Forelimb muscle (tissue), 1 donor: ENCODE results near the gene ACHE. TPM values are rescaled to one million over a fixed set of nuclear protein-coding genes. Genes with fewer than 3 reads are reported as not detected.
"Not testable (repeated sequence)": the region's sequence is repeated elsewhere in the genome, so short reads cannot be mapped to it uniquely, and the experiment has no call there.

Source experiments
- DNase-seq: peaks from one replicate; pipeline ENCODE4 v3.0.0-alpha.2; 2013; ENCODE audit warnings: low read depth
- polyA plus RNA-seq: library from polyadenylated mRNA; unstranded; fragments of 120-200 nt; gene quantifications from one replicate; pipeline ENCODE4 v1.2.1, GENCODE V29; 2013; ENCODE audit not compliant: insufficient read length

The ACHE gene
- polyA plus RNA-seq, 1 donor = 67.1 TPM

DNA sequence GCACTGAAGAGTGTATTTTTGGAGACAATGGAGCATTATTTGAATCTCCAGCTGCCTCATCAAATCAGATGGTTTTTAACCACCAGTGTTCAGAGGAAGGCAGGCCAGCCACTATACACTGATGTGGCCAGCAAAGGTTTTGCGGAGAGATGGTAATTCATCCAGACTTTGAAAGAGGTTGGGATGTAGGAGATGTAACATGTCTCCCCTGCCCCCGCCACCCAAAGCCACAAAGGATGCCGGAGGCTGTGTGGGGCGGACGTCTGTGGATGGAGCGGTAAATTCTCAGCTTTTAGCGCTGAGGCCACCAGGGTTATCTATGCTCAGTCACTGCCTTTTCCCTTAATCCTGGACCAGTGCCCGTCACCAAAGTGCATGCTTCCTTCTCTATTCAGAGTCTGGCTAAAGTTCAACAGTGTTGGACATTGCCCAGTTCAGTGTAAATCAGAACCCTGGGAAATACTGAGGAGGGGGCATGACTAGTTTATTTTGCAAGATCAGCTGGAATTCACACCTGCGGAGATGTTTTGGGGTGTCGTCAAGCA is 32.2 kb downstream of the ACHE start:
- no peak for DNase-seq

- no peak for DNase-seq
Measured at GRCh38 chr7:100861616-100861985, 34.1 kb downstream of the ACHE start.

GRCh38 chr7:100860702-100861615 is 34.7 kb downstream of the ACHE start:
- DNase-seq = no peak

- no peak for DNase-seq
Measured at GRCh38 chr7:100859856-100860255, 35.8 kb downstream of the ACHE start.

DNA sequence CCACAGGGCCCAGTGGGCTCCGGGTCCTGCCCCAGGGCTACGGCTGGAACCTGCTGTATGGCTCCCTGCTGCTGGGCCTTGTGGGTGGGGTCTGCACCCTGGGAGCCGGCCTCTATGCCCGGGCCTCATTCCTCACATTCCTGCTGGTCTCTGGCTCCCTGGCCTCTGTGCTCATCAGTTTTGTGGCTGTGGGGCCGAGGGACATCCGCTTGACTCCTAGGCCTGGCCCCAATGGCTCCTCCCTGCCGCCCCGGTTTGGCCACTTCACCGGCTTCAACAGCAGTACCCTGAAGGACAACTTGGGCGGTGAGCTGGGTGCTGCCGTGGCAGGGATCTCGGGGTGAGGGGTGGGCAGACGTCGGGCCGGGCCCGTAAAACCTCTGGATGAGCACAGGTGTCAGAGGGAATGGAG is 38.8 kb downstream of the ACHE start:
- DNase-seq = no peak

- no peak for DNase-seq
Measured at GRCh38 chr7:100855515-100855914, 40.2 kb downstream of the ACHE start.

DNA sequence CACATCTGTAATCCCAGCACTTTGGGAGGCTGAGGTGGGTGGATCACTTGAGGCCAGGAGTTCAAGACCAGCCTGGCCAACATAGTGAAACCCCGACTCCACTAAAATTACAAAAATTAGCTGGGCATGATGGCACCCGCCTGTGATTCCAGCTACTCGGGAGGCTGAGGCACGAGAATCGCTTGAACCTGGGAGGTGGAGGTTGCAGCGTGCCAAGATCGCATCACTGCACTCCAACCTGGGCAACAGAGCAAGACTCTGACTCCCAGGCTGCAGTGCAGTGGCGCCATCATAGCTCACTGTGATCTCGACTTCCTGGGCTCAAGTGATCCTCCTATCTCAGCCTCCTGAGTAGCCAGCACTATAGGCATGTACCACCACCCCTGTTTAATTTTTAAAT is 40.8 kb downstream of the ACHE start:
- not testable (repeated sequence) for DNase-seq

- DNase-seq = no peak
Measured at GRCh38 chr7:100854146-100854895, 41.4 kb downstream of the ACHE start.

DNA sequence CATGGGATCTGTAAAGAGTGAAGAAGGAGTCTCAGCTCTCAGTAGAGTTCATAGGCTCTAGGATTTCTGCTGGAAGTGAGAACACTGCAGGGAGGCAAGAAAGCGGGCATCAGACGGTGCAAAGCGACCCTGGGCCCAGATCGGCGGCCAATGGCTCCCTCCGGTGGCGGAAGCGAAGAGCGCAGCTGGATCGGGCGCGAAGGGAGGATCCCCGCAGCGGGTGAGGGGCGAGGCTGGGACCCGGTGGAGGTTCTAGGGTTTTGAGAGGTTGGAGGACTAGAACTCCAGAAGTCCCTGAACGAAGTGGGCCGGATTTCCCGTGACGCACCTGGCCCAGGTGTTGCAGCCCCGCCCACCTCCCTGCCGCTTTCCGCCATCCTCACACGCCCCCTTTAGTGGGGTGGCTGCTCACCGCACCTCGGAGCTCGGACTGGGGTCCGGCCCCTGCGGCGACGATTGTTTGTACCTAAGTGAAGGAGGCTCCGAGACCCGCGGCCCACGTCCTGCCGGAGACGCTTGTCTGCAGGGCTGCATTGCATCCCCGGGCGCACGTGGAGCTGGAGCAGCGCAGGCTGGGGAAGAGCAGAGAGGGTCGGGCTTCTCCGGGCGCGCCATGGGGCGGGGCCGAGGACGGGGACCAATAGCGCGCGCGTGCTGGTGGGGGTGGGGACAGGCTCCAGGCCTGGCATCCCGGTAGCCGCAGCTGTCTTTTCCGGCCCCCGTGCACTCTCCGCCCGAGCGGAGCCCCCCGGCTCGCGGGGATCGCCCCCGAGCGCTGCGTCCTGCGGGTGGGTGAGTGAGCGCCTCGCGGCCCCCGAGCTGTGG is 43.4 kb downstream of the ACHE start, which contains the start of gene SLC12A9:
SLC12A9 (plus strand) TSS at position 666 of the 825 bp plus-strand sequence. CDS start 1,485 bp downstream, outside the sequence.
- no peak for DNase-seq

- no peak for DNase-seq
Measured at GRCh38 chr7:100847360-100847759, 48.3 kb downstream of the ACHE start.

GRCh38 chr7:100840470-100841100 is 55.1 kb downstream of the ACHE start:
- DNase-seq = no peak

Other genes starting within 250 kb of the ACHE start
- not detected for gene ACTL6B, start 239.4 kb downstream of the ACHE start, polyA plus RNA-seq
- gene GNB2, start 222.1 kb downstream of the ACHE start, polyA plus RNA-seq = 139 TPM
- 30.2 TPM for gene GIGYF1, start 201.6 kb downstream of the ACHE start, polyA plus RNA-seq
- 21.0 TPM for gene POP7, start 189.8 kb downstream of the ACHE start, polyA plus RNA-seq
- gene EPO, start 175.4 kb downstream of the ACHE start, polyA plus RNA-seq = 0.18 TPM
- gene ZAN, start 162.3 kb downstream of the ACHE start, polyA plus RNA-seq = not detected
- 38.8 TPM for gene EPHB4, start 68.4 kb downstream of the ACHE start, polyA plus RNA-seq
- gene SLC12A9, start 43.2 kb downstream of the ACHE start, polyA plus RNA-seq = 20.7 TPM
- 41.1 TPM for gene TRIP6, start 28.5 kb downstream of the ACHE start, polyA plus RNA-seq
- 98.4 TPM for gene SRRT, start 20.8 kb downstream of the ACHE start, polyA plus RNA-seq
- gene UFSP1, start 6.2 kb downstream of the ACHE start, polyA plus RNA-seq = 2.0 TPM
- 0.10 TPM for gene MUC3A, start 53.6 kb upstream of the ACHE start, polyA plus RNA-seq
- 0.48 TPM for gene MUC12, start 73.7 kb upstream of the ACHE start, polyA plus RNA-seq
- gene MUC17, start 124.2 kb upstream of the ACHE start, polyA plus RNA-seq = not detected
- gene TRIM56, start 189.6 kb upstream of the ACHE start, polyA plus RNA-seq = 7.6 TPM
- 5.6 TPM for gene SERPINE1, start 231.2 kb upstream of the ACHE start, polyA plus RNA-seq